Measurements from ENCODE around the gene KIAA0825. TPM values are rescaled to one million over a fixed set of nuclear protein-coding genes. Genes with fewer than 3 reads are reported as not detected.

KIAA0825 gene
- total RNA-seq, 2 donors from 2014 or later: 4.1 to 4.3 TPM

DNA sequence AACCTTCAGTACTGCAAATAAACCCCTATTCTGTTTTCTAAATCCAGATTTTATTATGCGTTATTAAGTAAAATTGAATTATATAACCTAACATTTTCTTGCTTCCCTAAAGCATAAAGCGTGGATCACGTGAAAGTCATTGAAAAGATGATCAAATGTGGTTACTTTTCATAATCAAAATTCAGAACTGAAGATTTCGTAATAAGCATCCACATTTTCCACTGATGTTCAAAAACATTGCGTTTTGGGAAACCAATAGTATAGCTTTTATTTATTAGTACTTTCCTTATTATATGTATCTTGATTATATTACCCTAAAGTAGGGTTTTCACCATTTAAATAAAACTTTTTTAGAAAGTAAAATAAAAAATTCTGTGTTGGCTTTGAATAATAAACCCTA lies 1.9 kb upstream of the KIAA0825 start:
- Histone ChIP-seq H3K36me3 (no peaks in the 10 kb centered on the region), H3K4me3 (no peak overlapping the region), H3K27ac (no peak overlapping the region), H3K27me3 (replicated peaks; ENCODE audit: insufficient read depth) (no peaks in the 10 kb centered on the region), H3K4me1 (ENCODE audit: control insufficient read depth in 1 of 2, low read depth in 2 of 2) (peaks cover 8 to 17% of the 10 kb centered on the region in 2 donors), H3K9me3 (no peaks in the 10 kb centered on the region)
- ATAC-seq (ENCODE audit: insufficient number of reproducible peaks, low FRiP score, low read depth) (no peak), DNase-seq (ENCODE audit: low spot score) (no peak)
- TF ChIP-seq CTCF (IDR thresholded peaks at IDR 0.05): no peak

- Histone ChIP-seq H3K9me3 (no peaks in the 10 kb centered on the region), H3K27ac (peak overlapping the region; percentile 1 to 33), H3K27me3 (replicated peaks; ENCODE audit: insufficient read depth) (no peaks in the 10 kb centered on the region), H3K4me1 (ENCODE audit: control insufficient read depth in 1 of 2, low read depth in 2 of 2) (peaks cover 8 to 17% of the 10 kb centered on the region in 2 donors), H3K36me3 (no peaks in the 10 kb centered on the region), H3K4me3 (peak overlapping the region; percentile 81)
- no peak for TF ChIP-seq CTCF (IDR thresholded peaks at IDR 0.05)
- peak; percentile 57 for ATAC-seq (ENCODE audit: insufficient number of reproducible peaks, low FRiP score, low read depth)
- no peak for DNase-seq (ENCODE audit: low spot score)
Measured at GRCh38 chr5:94618029-94618492, 343 bp downstream of the KIAA0825 start.

GRCh38 chr5:94615862-94616261 lies 2.5 kb downstream of the KIAA0825 start:
- DNase-seq (ENCODE audit: low spot score) (no peak), ATAC-seq (ENCODE audit: insufficient number of reproducible peaks, low FRiP score, low read depth) (no peak)
- Histone ChIP-seq H3K4me3 (no peak overlapping the region), H3K27me3 (replicated peaks; ENCODE audit: insufficient read depth) (no peaks in the 10 kb centered on the region), H3K4me1 (ENCODE audit: control insufficient read depth in 1 of 2, low read depth in 2 of 2) (peaks cover 8 to 17% of the 10 kb centered on the region in 2 donors), H3K36me3 (no peaks in the 10 kb centered on the region), H3K9me3 (no peaks in the 10 kb centered on the region), H3K27ac (no peak overlapping the region)
- TF ChIP-seq CTCF (IDR thresholded peaks at IDR 0.05): no peak

DNA sequence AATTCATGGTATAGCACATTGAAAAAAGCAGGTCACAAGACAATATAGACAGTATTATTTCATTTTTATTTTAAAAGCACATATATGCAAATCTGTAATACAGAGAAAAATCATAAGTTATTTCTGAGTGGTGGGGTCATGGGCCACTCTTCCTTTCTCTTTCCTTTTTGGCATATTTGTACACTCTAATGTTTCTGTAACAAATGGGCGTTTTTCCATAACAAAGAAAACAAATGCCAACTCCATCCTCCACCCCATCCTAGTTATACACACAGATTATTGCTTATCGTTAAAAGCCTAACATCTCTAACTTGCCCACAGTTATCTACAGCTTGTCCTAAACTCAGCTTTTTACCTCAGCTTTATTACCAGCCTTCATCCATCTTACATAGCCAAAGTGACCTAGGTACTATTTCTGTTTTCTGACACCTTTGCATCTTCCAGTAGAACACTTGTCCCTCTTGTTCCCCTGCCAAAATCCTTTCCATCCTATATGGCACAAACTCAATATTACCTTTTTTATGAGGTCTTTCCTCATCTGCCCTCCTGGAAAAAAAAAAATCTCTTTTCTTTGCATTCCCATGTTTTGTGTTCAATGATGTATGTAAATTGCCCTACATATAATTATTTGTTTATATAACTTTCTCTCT lies 4.1 kb downstream of the KIAA0825 start:
- no peak for TF ChIP-seq CTCF (IDR thresholded peaks at IDR 0.05)
- DNase-seq (ENCODE audit: low spot score) (no peak), ATAC-seq (ENCODE audit: insufficient number of reproducible peaks, low FRiP score, low read depth) (no peak)
- Histone ChIP-seq H3K27me3 (replicated peaks; ENCODE audit: insufficient read depth) (no peaks in the 10 kb centered on the region), H3K4me3 (no peak overlapping the region), H3K27ac (no peak overlapping the region), H3K4me1 (ENCODE audit: control insufficient read depth in 1 of 2, low read depth in 2 of 2) (peaks cover 6 to 10% of the 10 kb centered on the region in 2 donors), H3K36me3 (no peaks in the 10 kb centered on the region), H3K9me3 (no peaks in the 10 kb centered on the region)

- TF ChIP-seq CTCF (IDR thresholded peaks at IDR 0.05): no peak
Measured at GRCh38 chr5:94613583-94613982, 4.8 kb downstream of the KIAA0825 start.

More at GRCh38 chr5:94613583-94613982, 4.8 kb downstream of the KIAA0825 start:
- H3K9me3 ChIP-seq: no peaks in the 10 kb centered on the region
- H3K27me3 ChIP-seq (replicated peaks; ENCODE audit: insufficient read depth): no peaks in the 10 kb centered on the region
- H3K27ac ChIP-seq: no peak overlapping the region
- DNase-seq (ENCODE audit: low spot score): no peak
- H3K36me3 ChIP-seq: no peaks in the 10 kb centered on the region
- no peak for ATAC-seq (ENCODE audit: insufficient number of reproducible peaks, low FRiP score, low read depth)
- H3K4me3 ChIP-seq: no peak overlapping the region
- H3K4me1 ChIP-seq (ENCODE audit: control insufficient read depth in 1 of 2, low read depth in 2 of 2): peaks cover 3 to 7% of the 10 kb centered on the region in 2 donors

Data from thoracic aorta (tissue), 2 donors.